Measurements from ENCODE around the gene BRMS1.

The BRMS1 gene

DNA sequence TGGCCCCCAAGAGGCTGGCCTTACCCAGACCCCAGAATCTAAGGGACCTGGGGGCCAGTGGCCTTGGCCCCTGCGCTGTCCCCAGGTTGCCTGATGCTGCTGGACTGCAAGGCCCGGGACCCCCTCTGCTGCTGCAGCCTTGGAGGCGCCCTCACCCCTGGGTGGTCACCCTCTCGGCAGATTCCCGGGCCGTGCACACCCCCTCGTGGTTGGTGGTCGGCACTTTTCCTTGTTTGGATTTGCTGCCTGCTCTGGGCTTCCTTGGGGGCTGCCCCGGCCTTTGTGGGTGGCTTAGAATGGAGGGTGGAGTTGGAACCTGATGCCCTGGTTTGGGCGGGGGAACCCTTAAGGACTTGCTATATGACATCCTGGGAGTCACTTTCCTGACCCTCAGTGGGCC lies 14.0 kb downstream of the BRMS1 start:
- Histone ChIP-seq H3F3A (ENCODE audit: insufficient read depth, low read length) (no peaks in the 10 kb centered on the region), H3K27me3 (ENCODE audit: insufficient read depth, low read length) (peaks cover 8% of the 10 kb centered on the region), H3K4me2 (ENCODE audit: low read length) (no peak overlapping the region), H3K36me3 (ENCODE audit: insufficient read depth, low read length) (no peaks in the 10 kb centered on the region), H2AFZ (ENCODE audit: low read length) (no peak overlapping the region), H3K9me3 (ENCODE audit: low read length) (no peaks in the 10 kb centered on the region), H3K9ac (ENCODE audit: low read length) (no peak overlapping the region), H3K79me2 (ENCODE audit: insufficient read depth, low read length) (no peaks in the 10 kb centered on the region), H3K4me3 (ENCODE audit: low read depth, low read length, poor library complexity, severe bottlenecking) (no peak overlapping the region), H3K27ac (ENCODE audit: low read depth, low read length, poor library complexity, severe bottlenecking) (no peak overlapping the region), H4K20me1 (ENCODE audit: insufficient read depth, low read length) (no peaks in the 10 kb centered on the region), H3K9me2 (ENCODE audit: low read depth, low read length) (no peaks in the 10 kb centered on the region), H3K4me1 (ENCODE audit: insufficient read depth, low read length, severe bottlenecking) (peaks cover 19% of the 10 kb centered on the region)
- TF ChIP-seq EZH2 (IDR thresholded peaks at IDR 0.05; ENCODE audit: borderline replicate concordance, low read length): no peak
- TF ChIP-seq, protein P1, sequence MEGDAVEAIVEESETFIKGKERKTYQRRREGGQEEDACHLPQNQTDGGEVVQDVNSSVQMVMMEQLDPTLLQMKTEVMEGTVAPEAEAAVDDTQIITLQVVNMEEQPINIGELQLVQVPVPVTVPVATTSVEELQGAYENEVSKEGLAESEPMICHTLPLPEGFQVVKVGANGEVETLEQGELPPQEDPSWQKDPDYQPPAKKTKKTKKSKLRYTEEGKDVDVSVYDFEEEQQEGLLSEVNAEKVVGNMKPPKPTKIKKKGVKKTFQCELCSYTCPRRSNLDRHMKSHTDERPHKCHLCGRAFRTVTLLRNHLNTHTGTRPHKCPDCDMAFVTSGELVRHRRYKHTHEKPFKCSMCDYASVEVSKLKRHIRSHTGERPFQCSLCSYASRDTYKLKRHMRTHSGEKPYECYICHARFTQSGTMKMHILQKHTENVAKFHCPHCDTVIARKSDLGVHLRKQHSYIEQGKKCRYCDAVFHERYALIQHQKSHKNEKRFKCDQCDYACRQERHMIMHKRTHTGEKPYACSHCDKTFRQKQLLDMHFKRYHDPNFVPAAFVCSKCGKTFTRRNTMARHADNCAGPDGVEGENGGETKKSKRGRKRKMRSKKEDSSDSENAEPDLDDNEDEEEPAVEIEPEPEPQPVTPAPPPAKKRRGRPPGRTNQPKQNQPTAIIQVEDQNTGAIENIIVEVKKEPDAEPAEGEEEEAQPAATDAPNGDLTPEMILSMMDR (IDR thresholded peaks at IDR 0.05; ENCODE audit: low read length): no peak

DNA sequence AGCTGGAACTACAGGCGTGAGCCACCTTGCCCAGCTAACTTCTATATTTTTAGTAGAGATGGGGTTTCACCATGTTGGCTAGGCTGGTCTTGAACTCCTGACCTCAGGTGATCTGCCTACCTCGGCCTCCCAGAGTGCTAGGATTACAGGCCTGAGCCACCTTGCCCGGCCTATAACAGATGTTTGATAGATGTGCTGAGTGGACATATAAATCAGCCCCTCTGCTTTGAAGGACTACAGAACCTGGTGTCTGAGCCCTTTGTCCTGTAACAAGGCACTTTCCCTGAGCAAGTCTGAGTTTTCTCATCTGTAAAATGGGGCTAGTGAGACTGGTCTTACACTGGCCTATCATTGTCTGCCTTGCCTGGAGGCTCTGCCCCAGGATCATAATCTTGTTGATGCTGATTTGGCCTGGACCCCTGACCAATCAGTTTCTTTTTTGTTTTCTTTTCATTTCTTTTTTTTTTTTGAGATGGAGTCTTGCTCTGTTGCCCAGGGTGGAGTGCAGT lies 15.7 kb downstream of the BRMS1 start:
- no peak for TF ChIP-seq EZH2 (IDR thresholded peaks at IDR 0.05; ENCODE audit: borderline replicate concordance, low read length)
- TF ChIP-seq, protein P1 (IDR thresholded peaks at IDR 0.05; ENCODE audit: low read length): no peak
- Histone ChIP-seq H3F3A (ENCODE audit: insufficient read depth, low read length) (no peaks in the 10 kb centered on the region), H3K4me1 (ENCODE audit: insufficient read depth, low read length, severe bottlenecking) (peaks cover 26% of the 10 kb centered on the region), H2AFZ (ENCODE audit: low read length) (no peak overlapping the region), H3K4me3 (ENCODE audit: low read depth, low read length, poor library complexity, severe bottlenecking) (no peak overlapping the region), H3K9ac (ENCODE audit: low read length) (no peak overlapping the region), H3K27ac (ENCODE audit: low read depth, low read length, poor library complexity, severe bottlenecking) (no peak overlapping the region), H3K36me3 (ENCODE audit: insufficient read depth, low read length) (no peaks in the 10 kb centered on the region), H3K9me3 (ENCODE audit: low read length) (no peaks in the 10 kb centered on the region), H4K20me1 (ENCODE audit: insufficient read depth, low read length) (no peaks in the 10 kb centered on the region), H3K79me2 (ENCODE audit: insufficient read depth, low read length) (no peaks in the 10 kb centered on the region), H3K9me2 (ENCODE audit: low read depth, low read length) (no peaks in the 10 kb centered on the region), H3K4me2 (ENCODE audit: low read length) (no peak overlapping the region), H3K27me3 (ENCODE audit: insufficient read depth, low read length) (peaks cover 8% of the 10 kb centered on the region)

GRCh38 chr11:66328302-66329144 lies 16.4 kb downstream of the BRMS1 start:
- Histone ChIP-seq H3K9me2 (ENCODE audit: low read depth, low read length) (no peaks in the 10 kb centered on the region), H3K4me1 (ENCODE audit: insufficient read depth, low read length, severe bottlenecking) (peaks cover 26% of the 10 kb centered on the region), H3K27ac (ENCODE audit: low read depth, low read length, poor library complexity, severe bottlenecking) (no peak overlapping the region), H3K4me2 (ENCODE audit: low read length) (peak overlapping the region; percentile 45; the same call in 1 of the 2 replicates), H3K79me2 (ENCODE audit: insufficient read depth, low read length) (no peaks in the 10 kb centered on the region), H3K9me3 (ENCODE audit: low read length) (no peaks in the 10 kb centered on the region), H3K36me3 (ENCODE audit: insufficient read depth, low read length) (no peaks in the 10 kb centered on the region), H3K9ac (ENCODE audit: low read length) (no peak overlapping the region; the same call in 1 of the 2 replicates), H3K4me3 (ENCODE audit: low read depth, low read length, poor library complexity, severe bottlenecking) (no peak overlapping the region), H3F3A (ENCODE audit: insufficient read depth, low read length) (no peaks in the 10 kb centered on the region), H2AFZ (ENCODE audit: low read length) (no peak overlapping the region), H4K20me1 (ENCODE audit: insufficient read depth, low read length) (no peaks in the 10 kb centered on the region), H3K27me3 (ENCODE audit: insufficient read depth, low read length) (peaks cover 8% of the 10 kb centered on the region)
- TF ChIP-seq EZH2 (IDR thresholded peaks at IDR 0.05; ENCODE audit: borderline replicate concordance, low read length): no peak
- TF ChIP-seq, protein P1 (IDR thresholded peaks at IDR 0.05; ENCODE audit: low read length): peak; percentile 92
